GM10847 (cell line): ENCODE results near the gene RAB40B.

Experiments used
- POLR2A ChIP-seq: IDR thresholded peaks from 2 replicates; pipeline ENCODE4 v1.6.1; 2011; ENCODE audit not compliant: insufficient read length; ENCODE audit errors: extremely low read depth

Gene RAB40B

GRCh38 chr17:82657926-82658325 lies 40.6 kb downstream of the RAB40B start:
- TF ChIP-seq POLR2A: no peak

DNA sequence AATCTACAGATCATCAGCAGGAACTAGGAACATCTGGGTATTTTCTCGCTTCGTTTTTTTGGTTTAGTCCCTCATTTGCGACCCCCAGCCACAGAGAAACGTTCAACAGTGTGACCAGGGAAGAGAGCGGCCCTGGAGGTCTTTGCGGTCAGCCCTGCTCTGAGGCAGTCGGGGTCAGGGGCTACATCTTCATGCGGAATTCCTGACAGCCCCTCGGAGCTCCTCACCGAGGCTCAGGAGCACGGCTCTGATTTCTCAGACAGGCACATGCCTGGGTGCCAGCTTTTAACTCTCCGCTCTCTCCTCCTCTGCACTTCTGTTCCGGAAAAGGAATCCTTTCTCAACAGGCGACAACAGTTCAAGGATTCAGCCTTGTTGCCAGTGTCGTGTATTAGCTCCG lies 42.2 kb downstream of the RAB40B start:
- no peak for TF ChIP-seq POLR2A

DNA sequence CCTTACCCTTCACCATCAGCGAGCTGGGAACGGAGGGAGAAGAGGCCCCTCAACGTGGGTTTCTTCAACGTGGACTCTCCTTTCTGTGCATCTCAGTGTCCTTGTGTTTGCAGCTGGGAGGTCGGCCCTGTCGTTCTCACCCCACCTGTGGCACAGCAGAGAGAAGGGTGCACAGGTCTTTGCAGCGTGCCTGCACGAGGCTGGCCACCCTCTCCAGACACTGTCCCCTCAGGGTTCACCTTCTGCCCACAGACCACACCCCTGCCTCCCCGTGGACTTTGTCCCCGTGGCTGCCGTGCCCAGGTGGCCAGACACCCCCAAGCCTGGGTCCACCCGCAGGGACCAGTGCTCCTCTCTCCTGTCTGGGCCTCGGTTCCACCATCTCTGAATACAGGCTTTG lies 43.0 kb downstream of the RAB40B start:
- TF ChIP-seq POLR2A: no peak

GRCh38 chr17:82655038-82655479 lies 43.4 kb downstream of the RAB40B start:
- TF ChIP-seq POLR2A: no peak

DNA sequence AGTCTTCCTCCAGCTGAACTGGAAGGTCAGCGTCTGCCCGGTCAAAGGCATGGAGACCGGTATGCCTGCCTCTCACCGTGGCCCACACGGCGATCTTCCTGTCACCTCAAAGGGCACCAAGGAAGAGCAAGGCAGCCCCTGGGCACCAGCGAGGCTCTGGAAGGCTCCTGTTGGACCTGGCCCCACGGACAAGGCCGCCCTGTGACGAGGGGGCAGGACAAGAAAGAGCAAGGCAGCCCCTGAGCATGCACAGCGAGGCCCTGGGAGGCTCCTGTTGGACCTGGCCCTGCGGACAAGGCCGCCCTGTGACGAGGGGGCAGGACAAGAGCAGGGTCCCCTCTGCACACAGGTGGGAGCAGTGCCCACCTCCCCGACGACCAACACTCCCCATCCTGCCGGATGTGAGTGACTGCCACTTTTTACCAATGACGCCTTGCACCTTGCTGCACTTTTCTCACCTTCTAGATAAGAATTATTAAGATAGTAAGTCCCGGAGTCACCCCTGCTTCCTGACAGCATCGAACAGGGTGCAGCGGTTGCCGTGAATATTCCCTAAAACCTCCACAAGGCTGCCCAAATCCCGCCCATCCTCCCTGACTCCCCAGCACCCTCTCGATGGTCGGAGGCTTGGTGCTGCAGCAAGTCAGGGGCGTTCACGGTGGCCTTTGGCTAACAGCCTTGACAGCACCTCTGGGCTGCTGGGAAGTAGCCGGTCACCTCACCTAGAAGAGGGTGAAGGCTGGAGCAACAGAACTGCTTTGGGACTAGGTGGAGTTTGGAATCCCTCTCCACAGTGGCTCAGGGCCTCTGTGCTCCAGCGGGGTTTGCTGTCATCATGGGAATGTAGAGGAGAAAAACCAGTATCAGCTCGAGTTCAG lies 44.6 kb downstream of the RAB40B start:
- no peak for TF ChIP-seq POLR2A

- no peak for TF ChIP-seq POLR2A
Observed at GRCh38 chr17:82650723-82651122, 47.8 kb downstream of the RAB40B start.

DNA sequence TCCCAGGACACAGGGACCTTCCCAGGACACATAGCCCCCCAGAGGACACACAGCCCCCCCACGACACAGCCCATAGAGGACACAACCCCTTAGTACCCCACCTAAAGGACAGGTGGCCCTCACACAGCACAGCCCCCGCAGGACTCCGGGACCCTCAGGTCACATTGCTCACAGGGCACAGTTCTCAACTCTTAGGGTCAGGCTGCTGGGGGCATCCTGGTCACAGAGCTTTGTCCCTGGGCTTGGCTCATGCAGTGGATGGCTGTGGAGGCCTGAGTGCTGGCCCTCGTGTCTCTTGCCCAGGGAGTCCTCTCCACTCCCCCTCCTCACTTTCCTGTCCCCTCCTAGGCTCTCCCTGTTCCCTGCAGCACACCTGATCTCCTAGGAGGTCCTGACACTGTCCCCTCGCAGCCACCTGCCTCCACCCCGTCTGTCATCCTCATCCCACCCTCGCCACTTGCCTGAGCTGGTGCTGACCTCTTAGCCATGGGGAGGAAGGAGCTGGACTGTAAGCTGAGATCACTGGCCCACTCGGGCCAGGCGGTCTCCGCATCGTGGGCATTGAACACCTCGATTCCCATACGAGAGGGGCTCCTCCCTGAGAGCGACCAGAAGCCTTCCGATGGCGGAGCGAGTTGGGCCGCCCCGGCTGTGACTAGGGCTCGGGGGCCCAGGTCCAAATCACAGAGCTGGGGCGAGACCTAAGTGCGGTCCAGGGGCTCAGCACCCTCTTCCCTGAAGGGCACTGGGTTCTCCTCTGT lies 48.8 kb downstream of the RAB40B start:
- TF ChIP-seq POLR2A: no peak

DNA sequence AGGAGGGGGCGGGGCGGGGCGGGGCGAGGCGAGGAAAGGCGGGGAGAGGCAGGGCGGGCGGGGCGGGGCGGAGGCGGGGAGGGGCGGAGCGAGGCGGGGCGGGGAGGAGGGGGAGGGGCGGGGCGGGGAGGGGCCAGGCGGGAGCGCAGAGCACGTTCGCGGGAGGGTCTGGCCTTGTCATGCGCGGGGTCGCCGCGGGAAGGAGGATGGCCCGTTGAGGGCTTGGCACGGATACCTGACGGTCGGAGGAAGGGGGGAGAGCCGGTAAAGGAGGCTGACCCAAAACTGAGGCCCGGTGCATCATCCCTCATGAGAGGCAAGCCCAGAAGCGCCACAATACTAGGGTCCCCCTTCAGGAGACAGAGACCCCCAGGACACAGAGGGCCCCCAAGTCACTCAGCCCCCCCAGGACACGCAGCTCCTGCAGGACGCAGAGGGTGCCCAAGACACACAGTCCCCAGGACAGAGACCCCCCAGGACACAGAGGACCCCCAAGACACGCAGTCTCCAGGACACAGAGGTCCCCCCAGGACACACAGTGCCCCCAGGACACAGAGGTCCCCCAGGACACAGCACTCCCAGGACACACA lies 49.7 kb downstream of the RAB40B start:
- TF ChIP-seq POLR2A: no peak

DNA sequence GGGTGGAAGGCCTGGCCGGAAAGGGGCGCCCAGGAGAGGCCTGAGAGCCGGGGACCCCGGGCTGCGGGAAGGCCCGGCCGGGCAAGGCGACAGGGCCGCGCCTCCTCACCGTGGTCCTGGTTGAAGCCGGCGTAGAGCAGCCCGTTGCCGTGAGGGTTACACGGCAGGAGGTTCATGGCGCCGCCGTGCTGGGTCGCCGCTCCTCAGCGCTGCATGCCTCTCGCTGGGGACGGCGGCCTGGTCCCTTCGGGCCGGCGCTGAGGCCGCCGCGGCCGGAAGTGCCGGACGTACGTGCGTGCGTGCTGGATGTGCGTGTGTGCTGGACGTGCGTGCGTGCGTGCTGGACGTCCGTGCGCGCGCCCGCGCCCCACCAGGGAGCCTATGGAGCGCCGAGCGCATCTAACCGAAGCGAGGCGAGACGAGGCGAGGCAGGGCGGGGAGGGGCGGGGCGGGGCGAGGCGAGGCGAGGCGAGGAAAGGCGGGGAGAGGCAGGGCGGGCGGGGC lies 50.3 kb downstream of the RAB40B start, which contains the start of gene WDR45B:
Gene WDR45B (minus strand): TSS at position 280 of the 504 bp plus-strand sequence. CDS start 104 bp downstream, at position 176.
- TF ChIP-seq POLR2A: peak; percentile 95

- TF ChIP-seq POLR2A: no peak
Observed at GRCh38 chr17:82647593-82648164, 50.8 kb downstream of the RAB40B start.

DNA sequence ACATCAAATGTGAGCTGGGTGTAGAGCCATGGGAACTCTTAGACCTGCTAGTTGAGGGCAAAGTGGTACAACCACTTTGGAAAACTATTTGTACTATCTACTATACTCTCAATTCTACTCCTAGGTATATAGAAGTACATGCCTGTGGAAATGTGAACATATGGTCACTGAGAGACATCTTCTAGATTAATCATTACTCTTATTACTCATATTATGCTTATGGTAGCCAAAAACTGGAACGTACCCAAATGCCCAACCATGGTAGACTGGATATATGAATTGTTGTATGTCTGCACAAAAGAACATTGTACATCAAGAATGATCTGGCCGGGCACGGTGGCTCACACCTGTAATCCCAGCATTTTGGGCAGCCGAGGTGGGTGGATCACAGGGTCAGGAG lies 53.0 kb downstream of the RAB40B start:
- no peak for TF ChIP-seq POLR2A

DNA sequence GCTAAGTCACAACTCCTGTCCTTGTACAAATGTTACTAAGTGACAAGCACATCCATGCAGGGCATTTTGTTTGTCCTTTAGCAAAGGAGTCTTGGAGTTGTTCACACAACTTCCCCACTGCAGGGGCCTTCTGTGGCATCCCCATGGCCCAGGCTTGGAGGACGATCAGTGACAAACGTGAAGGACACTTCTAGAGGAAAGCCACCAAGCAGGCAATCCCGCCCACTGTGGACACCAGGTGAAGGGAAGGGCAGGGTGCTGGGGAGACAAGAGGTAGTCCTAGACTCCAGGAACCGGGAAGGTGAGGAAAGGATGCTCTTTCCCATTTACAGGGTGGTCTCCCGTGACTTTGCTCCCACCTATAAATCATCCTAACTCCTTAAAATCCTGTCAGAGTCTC lies 54.4 kb downstream of the RAB40B start:
- no peak for TF ChIP-seq POLR2A

DNA sequence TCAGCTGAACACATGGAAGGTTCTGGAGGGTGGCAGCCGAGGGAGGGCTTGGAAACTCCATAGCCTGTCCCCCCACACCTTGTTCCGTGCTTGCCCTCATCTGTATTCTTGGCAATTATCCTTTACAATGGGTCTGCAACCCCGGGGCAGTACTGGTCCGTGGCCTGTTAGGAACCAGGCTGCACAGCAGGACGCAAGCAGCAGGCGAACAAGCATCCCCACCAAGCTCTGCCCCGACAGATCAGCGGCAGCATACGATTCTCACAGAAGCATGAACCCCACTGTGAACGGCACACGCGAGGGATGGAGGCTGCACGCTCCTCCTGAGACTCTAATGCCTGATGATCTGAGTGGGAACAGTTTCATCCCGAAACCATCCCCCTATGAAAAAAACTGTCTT lies 56.5 kb downstream of the RAB40B start:
- no peak for TF ChIP-seq POLR2A

GRCh38 chr17:82640036-82640435 lies 58.5 kb downstream of the RAB40B start:
- TF ChIP-seq POLR2A: no peak

- TF ChIP-seq POLR2A: no peak
Observed at GRCh38 chr17:82639628-82640027, 58.9 kb downstream of the RAB40B start.
